ENCODE measurements around the gene SLC25A39. TPM values are rescaled to one million over a fixed set of nuclear protein-coding genes. Genes with fewer than 3 reads are reported as not detected.
A peak's percentile ranks its signal among the peaks of the same experiment; 100 is the strongest.
"Not testable (repeated sequence)": the region's sequence is repeated elsewhere in the genome, so short reads cannot be mapped to it uniquely, and the experiment has no call there.

Gene SLC25A39
- 10 to 100 TPM; 75.9 to 76.5 TPM for total RNA-seq
- total RNA-seq, result 52.4 to 64.3 reads per million in 2 donors

DNA sequence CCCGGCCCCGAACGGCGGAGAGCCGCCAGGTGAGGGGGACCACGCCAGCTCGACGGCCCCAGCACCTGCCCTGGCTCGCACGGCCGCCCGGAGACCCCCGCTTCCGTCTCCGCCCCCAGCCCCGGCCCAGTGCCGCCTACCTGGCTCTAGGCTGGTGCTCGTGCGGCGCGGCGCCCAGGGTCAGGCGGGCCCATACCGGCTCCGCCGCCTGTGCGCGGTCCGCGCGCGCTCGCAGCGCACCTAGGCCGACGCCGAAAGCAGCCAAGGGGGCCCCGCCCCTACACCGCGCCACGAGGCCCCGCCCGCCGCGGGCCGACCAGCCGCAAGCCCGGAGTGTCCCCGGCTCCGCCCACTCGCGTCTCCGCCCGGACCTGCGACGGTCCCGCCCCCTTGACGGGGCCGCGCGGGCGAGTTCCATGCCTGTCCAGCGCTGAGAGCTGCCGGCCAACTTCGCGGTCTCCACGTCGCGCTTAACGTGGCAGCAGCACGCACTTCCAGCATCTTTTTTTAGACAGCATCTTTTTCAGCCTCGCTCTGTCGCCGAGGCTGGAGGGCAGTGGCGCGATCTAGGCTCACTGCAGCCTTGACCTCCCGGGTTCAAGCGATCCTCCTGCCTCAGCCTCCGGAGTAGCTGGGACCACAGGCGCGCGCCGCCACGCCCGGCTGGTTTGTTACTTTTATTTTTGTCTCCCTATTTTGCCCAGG is at the start of gene SLC25A39:
Gene SLC25A39, minus strand, starts transcription at position 253 of the 705 bp plus-strand sequence. CDS start 1,261 bp downstream, outside the sequence.
- Mint-ChIP-seq H3K4me3 (peak within 1 kb of the TSS; percentile 93), H3K36me3 (ENCODE audit: low read depth) (no peaks in the 10 kb centered on the region), H3K27me3 (no peaks in the 10 kb centered on the region), H3K4me1 (peaks cover 16% of the 10 kb centered on the region), H3K27ac (peak within 1 kb of the TSS; percentile 96)
- H3K9me3 ChIP-seq (ENCODE audit: control insufficient read depth, low read length, poor library complexity, severe bottlenecking), result no peaks in the 10 kb centered on the region
- DNase-seq (peak; percentile 94 to 96 (median 95)), ATAC-seq (peak; percentile 78)

GRCh38 chr17:44372036-44372435 is 47.4 kb upstream of the SLC25A39 start:
- DNase-seq, result no peak
- Mint-ChIP-seq H3K27ac (no peak overlapping the region), H3K27me3 (peaks cover 39% of the 10 kb centered on the region), H3K36me3 (ENCODE audit: low read depth) (no peaks in the 10 kb centered on the region), H3K4me1 (peaks cover 2% of the 10 kb centered on the region), H3K4me3 (no peak overlapping the region)
- ATAC-seq, result no peak
- no peaks in the 10 kb centered on the region for H3K9me3 ChIP-seq (ENCODE audit: control insufficient read depth, low read length, poor library complexity, severe bottlenecking)

DNA sequence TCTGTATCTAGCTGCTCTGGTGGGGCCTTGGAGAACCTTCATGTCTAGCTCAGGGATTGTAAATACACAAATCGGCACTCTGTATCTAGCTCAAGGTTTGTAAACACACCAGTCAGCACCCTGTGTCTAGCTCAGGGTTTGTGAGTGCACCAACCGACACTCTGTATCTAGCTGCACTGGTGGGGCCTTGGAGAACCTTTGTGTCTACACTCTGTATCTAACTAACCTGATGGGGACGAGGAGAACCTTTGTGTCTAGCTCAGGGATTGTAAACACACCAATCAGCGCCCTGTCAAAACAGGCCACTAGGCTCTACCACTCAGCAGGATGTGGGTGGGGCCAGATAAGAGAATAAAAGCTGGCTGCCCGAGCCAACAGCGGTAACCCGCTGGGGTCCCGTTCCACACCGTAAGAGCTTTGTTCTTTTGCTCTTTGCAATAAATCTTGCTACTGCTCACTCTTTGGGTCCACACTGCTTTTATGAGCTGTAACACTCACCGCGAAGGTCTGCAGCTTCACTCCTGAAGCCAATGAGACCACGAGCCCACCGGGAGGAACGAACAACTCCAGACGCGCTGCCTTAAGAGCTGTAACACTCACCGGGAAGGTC is 44.9 kb upstream of the SLC25A39 start:
- H3K36me3 Mint-ChIP-seq (ENCODE audit: low read depth); DNase-seq; H3K27ac Mint-ChIP-seq; H3K4me3 Mint-ChIP-seq; H3K9me3 ChIP-seq (ENCODE audit: control insufficient read depth, low read length, poor library complexity, severe bottlenecking); ATAC-seq; H3K4me1 Mint-ChIP-seq: not testable (repeated sequence)
- peaks cover 57% of the 10 kb centered on the region for H3K27me3 Mint-ChIP-seq

DNA sequence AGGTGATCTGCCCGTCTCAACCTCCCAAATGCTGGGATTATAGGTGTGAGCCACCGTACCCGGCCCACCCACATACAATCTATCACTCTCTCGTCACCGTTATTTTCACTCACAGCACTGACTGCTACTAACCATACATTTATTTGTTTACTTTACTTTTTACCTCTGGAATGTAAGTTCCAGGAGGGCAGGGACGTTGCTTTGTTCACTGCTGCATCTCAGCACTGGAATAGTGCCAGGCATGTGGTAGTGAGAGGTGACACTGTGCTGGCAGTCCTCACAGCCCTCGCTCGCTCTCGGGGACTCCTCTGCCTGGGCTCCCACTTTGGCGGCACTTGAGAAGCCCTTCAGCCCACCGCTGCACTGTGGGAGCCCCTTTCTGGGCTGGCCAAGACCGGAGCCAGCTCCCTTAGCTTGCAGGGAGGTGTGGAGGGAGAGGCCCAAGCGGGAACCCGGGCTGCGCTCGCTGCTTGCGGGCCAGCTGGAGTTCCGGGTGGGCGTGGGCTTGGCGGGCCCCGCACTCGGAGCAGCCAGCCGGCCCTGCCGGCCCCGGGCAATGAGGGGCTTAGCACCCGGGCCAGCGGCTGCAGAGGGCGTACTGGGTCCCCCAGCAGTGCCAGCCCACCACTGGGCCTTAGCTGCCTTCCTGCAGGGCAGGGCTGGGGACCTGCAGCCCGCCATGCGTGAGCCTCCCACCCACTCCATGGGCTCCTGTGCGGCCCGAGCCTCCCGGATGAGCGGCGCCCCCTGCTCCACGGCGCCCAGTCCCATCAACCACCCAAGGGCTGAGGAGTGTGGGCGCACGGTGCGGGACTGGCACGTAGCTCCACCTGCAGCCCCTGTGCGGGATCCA is 44.0 kb upstream of the SLC25A39 start:
- H3K27me3 Mint-ChIP-seq, result peaks cover 58% of the 10 kb centered on the region
- not testable (repeated sequence) for H3K9me3 ChIP-seq (ENCODE audit: control insufficient read depth, low read length, poor library complexity, severe bottlenecking); H3K4me3 Mint-ChIP-seq; H3K27ac Mint-ChIP-seq; ATAC-seq; DNase-seq; H3K4me1 Mint-ChIP-seq; H3K36me3 Mint-ChIP-seq (ENCODE audit: low read depth)

- H3K4me3 Mint-ChIP-seq, result no peak overlapping the region
- H3K27me3 Mint-ChIP-seq, result peaks cover 49% of the 10 kb centered on the region
- ATAC-seq, result no peak
- H3K4me1 Mint-ChIP-seq, result peaks cover 2% of the 10 kb centered on the region
- no peak for DNase-seq
- no peak overlapping the region for H3K27ac Mint-ChIP-seq
- no peaks in the 10 kb centered on the region for H3K36me3 Mint-ChIP-seq (ENCODE audit: low read depth)
- H3K9me3 ChIP-seq (ENCODE audit: control insufficient read depth, low read length, poor library complexity, severe bottlenecking), result no peaks in the 10 kb centered on the region
These were observed 42.8 kb upstream of the SLC25A39 start for GRCh38 chr17:44367231-44367979.

DNA sequence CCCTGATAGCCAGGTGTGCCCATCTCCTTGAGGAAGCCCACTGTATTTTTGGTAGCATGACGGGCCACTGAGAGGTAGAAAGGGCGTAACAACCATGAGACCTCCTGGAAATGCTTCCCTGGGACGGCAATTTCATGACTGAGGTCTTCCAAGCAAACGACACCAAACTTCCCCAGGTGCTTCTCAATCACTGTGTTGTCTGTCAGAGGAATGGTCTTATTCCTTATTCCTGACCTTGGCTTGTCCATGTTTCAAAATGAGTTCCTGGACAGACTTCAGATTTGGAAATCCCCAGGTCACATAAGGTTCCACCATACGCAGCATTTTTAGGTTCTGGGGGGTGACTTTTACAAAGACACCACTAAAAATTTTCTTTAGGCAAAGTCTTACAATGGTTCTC is 40.4 kb upstream of the SLC25A39 start:
- not testable (repeated sequence) for H3K4me1 Mint-ChIP-seq; DNase-seq; H3K4me3 Mint-ChIP-seq; H3K27ac Mint-ChIP-seq; ATAC-seq; H3K9me3 ChIP-seq (ENCODE audit: control insufficient read depth, low read length, poor library complexity, severe bottlenecking); H3K36me3 Mint-ChIP-seq (ENCODE audit: low read depth)
- H3K27me3 Mint-ChIP-seq, result peaks cover 50% of the 10 kb centered on the region

- H3K4me1 Mint-ChIP-seq, result peaks cover 9% of the 10 kb centered on the region
- no peaks in the 10 kb centered on the region for H3K9me3 ChIP-seq (ENCODE audit: control insufficient read depth, low read length, poor library complexity, severe bottlenecking)
- peaks cover 44% of the 10 kb centered on the region for H3K27me3 Mint-ChIP-seq
- H3K27ac Mint-ChIP-seq, result no peak within 1 kb of the TSS
- H3K4me3 Mint-ChIP-seq, result peak within 1 kb of the TSS; percentile 86
- H3K36me3 Mint-ChIP-seq (ENCODE audit: low read depth), result no peaks in the 10 kb centered on the region
- DNase-seq (peak; percentile 65 to 73 (median 65)), ATAC-seq (peak; percentile 93)
These were observed 39.1 kb upstream of the SLC25A39 start, which contains the start of gene FAM171A2 for GRCh38 chr17:44363613-44364159. Gene FAM171A2, minus strand, starts transcription at chr17:44363853. Its CDS starts 139 bp downstream, at chr17:44363714.

- no peak for DNase-seq
- H3K4me3 Mint-ChIP-seq, result peak overlapping the region; percentile 80
- no peak overlapping the region for H3K27ac Mint-ChIP-seq
- H3K36me3 Mint-ChIP-seq (ENCODE audit: low read depth), result no peaks in the 10 kb centered on the region
- ATAC-seq, result peak; percentile 28
- no peaks in the 10 kb centered on the region for H3K9me3 ChIP-seq (ENCODE audit: control insufficient read depth, low read length, poor library complexity, severe bottlenecking)
- peaks cover 10% of the 10 kb centered on the region for H3K4me1 Mint-ChIP-seq
- peaks cover 44% of the 10 kb centered on the region for H3K27me3 Mint-ChIP-seq
These were observed 38.5 kb upstream of the SLC25A39 start for GRCh38 chr17:44362949-44363612.

GRCh38 chr17:44362459-44362948 is 37.9 kb upstream of the SLC25A39 start:
- no peak for DNase-seq
- peaks cover 7% of the 10 kb centered on the region for H3K4me1 Mint-ChIP-seq
- H3K9me3 ChIP-seq (ENCODE audit: control insufficient read depth, low read length, poor library complexity, severe bottlenecking), result no peaks in the 10 kb centered on the region
- no peaks in the 10 kb centered on the region for H3K36me3 Mint-ChIP-seq (ENCODE audit: low read depth)
- no peak for ATAC-seq
- peaks cover 41% of the 10 kb centered on the region for H3K27me3 Mint-ChIP-seq
- H3K27ac Mint-ChIP-seq, result no peak overlapping the region
- peak overlapping the region; percentile 80 for H3K4me3 Mint-ChIP-seq

DNA sequence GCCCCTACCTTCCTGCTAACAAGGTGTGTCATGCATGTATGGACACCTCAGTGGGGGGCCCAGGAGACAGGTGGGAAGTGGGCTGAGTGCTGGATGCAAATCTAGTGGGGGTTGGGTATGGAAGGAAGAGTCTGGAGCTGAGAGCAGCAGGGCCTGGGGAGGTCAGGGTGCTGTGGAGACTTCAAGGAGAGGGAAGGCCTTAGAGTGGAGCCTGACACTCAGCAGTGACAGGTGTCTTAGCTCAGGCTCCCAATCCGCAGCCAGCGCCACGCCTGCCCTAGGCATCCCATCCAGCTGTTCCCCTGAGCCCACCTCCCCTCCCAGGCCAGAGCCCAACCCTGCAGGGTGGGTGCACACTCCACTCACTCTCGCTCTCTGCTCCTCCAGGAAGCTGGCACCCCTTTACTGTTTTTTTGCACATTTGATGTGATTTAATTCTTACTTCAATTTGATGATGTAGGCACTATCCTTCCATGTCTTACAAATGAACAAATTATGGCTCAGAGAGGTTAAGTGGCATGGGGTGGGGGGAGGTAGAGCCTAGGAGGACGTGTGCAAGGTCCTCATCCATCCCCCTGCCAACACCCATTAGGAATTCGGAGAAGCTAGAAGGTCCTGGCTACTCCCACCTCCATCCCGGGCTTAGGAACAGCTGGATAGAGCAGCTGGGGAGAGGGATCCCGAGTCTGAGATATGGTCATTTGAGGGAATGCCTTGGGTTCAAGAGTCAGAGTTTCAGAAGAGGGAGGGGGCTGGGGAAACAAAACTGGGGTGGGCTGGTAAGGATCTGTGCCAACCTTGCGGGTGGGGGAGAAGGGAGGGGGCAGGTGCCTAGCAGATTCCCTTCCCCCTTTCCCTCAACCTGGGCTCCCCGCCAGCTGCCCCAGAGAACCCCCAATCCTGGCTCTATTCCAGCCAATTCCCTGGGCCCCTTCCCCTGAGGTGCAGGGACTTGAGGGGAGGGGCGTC is 37.0 kb upstream of the SLC25A39 start:
- no peak overlapping the region for H3K27ac Mint-ChIP-seq
- no peaks in the 10 kb centered on the region for H3K36me3 Mint-ChIP-seq (ENCODE audit: low read depth)
- H3K9me3 ChIP-seq (ENCODE audit: control insufficient read depth, low read length, poor library complexity, severe bottlenecking), result no peaks in the 10 kb centered on the region
- no peak for ATAC-seq
- peaks cover 7% of the 10 kb centered on the region for H3K4me1 Mint-ChIP-seq
- no peak for DNase-seq
- H3K4me3 Mint-ChIP-seq, result peak overlapping the region; percentile 31
- peaks cover 32% of the 10 kb centered on the region for H3K27me3 Mint-ChIP-seq

DNA sequence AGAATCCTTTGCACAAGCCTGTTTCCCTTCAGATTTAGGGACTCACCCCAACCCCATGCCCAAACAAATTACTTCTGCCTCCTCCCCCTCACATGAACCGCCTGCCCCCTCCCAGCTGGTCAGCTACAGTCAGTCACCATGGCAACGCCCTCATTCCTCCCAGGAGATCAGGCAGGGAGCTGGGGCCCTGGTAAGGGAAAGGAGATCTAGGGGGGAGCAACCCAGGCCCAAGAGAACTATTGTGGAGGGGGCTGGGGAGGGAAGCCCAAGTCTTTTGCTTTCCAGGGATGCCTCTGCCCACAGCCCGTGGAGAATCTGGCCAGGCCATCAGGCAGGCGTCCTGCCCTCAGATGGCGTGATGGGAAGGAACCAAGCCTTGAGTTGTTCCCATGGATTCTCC is 36.2 kb upstream of the SLC25A39 start:
- no peaks in the 10 kb centered on the region for H3K36me3 Mint-ChIP-seq (ENCODE audit: low read depth)
- DNase-seq (no peak), ATAC-seq (no peak)
- peaks cover 7% of the 10 kb centered on the region for H3K4me1 Mint-ChIP-seq
- H3K9me3 ChIP-seq (ENCODE audit: control insufficient read depth, low read length, poor library complexity, severe bottlenecking), result no peaks in the 10 kb centered on the region
- no peak overlapping the region for H3K27ac Mint-ChIP-seq
- peaks cover 24% of the 10 kb centered on the region for H3K27me3 Mint-ChIP-seq
- H3K4me3 Mint-ChIP-seq, result no peak overlapping the region

Data from T-helper 17 cell (primary cell).